MM.1S (cell line): ENCODE measurements around the gene TMED5.

Experiments
- DNase-seq: peaks from one replicate; pipeline ENCODE4 v3.0.0-alpha.2; 2015
- H2AFZ ChIP-seq: fragments of 300-600 bp; sonication (generic); 2 replicates; pipeline ENCODE4 v1.6.0; 2016; ENCODE audit warnings: antibody characterized with exemption, low read length
- H3F3A ChIP-seq: fragments of 300-600 bp; sonication (generic); 2 replicates; pipeline ENCODE4 v1.6.1; 2016; ENCODE audit warnings: mild to moderate bottlenecking, antibody characterized with exemption, low read length, moderate library complexity, mixed read lengths; ENCODE audit not compliant: insufficient read depth
- H3K27ac ChIP-seq: fragments of 300-600 bp; sonication (generic); 2 replicates; pipeline ENCODE4 v1.5.1; 2016; ENCODE audit warnings: mild to moderate bottlenecking, low read length
- H3K27me3 ChIP-seq: fragments of 300-600 bp; sonication (generic); replicated peaks from 2 replicates; pipeline ENCODE4 v1.6.0; 2016; ENCODE audit warnings: low read length; ENCODE audit not compliant: insufficient read depth
- H3K36me3 ChIP-seq: fragments of 300-600 bp; sonication (generic); replicated peaks from 2 replicates; pipeline ENCODE4 v1.6.1; 2016; ENCODE audit warnings: mild to moderate bottlenecking, low read length, mixed read lengths; ENCODE audit not compliant: insufficient read depth
- H3K4me1 ChIP-seq: fragments of 300-600 bp; sonication (generic); 2 replicates; pipeline ENCODE4 v1.6.1; 2016; ENCODE audit warnings: low read length, mixed read lengths
- H3K4me2 ChIP-seq: fragments of 300-600 bp; sonication (generic); 2 replicates; pipeline ENCODE4 v1.6.0; 2016; ENCODE audit warnings: low read depth, low read length
- H3K4me3 ChIP-seq: fragments of 300-600 bp; sonication (generic); 2 replicates; pipeline ENCODE4 v1.5.1; 2016; ENCODE audit warnings: low read length, mixed read lengths
- H3K79me2 ChIP-seq: fragments of 300-600 bp; sonication (generic); 2 replicates; pipeline ENCODE4 v1.6.1; 2016; ENCODE audit warnings: mixed run types, low read length, mixed read lengths
- H3K9ac ChIP-seq: fragments of 300-600 bp; sonication (generic); 2 replicates; pipeline ENCODE4 v1.6.1; 2016; ENCODE audit warnings: low read length, mixed read lengths
- H3K9me2 ChIP-seq: fragments of 300-600 bp; sonication (generic); replicated peaks from 2 replicates; pipeline ENCODE4 v1.6.1; 2016; ENCODE audit warnings: mild to moderate bottlenecking, low read length, mixed read lengths; ENCODE audit not compliant: insufficient read depth
- H3K9me3 ChIP-seq: fragments of 300-600 bp; sonication (generic); replicated peaks from 2 replicates; pipeline ENCODE4 v1.6.1; 2016; ENCODE audit warnings: mild to moderate bottlenecking, low read length, mixed read lengths; ENCODE audit not compliant: insufficient read depth
- H4K20me1 ChIP-seq: fragments of 300-600 bp; sonication (generic); 2 replicates; pipeline ENCODE4 v1.6.1; 2016; ENCODE audit warnings: mild to moderate bottlenecking, low read length, moderate library complexity, mixed read lengths; ENCODE audit not compliant: insufficient read depth
- CTCF ChIP-seq: fragments of 300-600 bp; sonication (generic); IDR thresholded peaks from 2 replicates; pipeline ENCODE4 v1.5.1; 2016; ENCODE audit warnings: antibody characterized with exemption, low read length, mixed read lengths
- EZH2 ChIP-seq: fragments of 300-600 bp; sonication (generic); optimal IDR thresholded peaks from 2 replicates; pipeline ENCODE3; 2017; ENCODE audit warnings: low read depth, mild to moderate bottlenecking, antibody characterized with exemption, low read length, mixed read lengths
- EZH2phosphoT487 ChIP-seq: fragments of 300-600 bp; sonication (generic); IDR thresholded peaks from 2 replicates; pipeline ENCODE4 v1.6.1; 2018; ENCODE audit warnings: antibody characterized with exemption, low read length

The TMED5 gene

GRCh38 chr1:93194231-93194990, 14.2 kb upstream of the TMED5 start:
- Histone ChIP-seq H3K4me1 (no peaks in the 10 kb centered on the region), H3K27me3 (no peaks in the 10 kb centered on the region), H3K27ac (no peak overlapping the region), H3K4me3 (no peak overlapping the region), H3K79me2 (no peaks in the 10 kb centered on the region), H3K9me3 (no peaks in the 10 kb centered on the region), H3K4me2 (no peak overlapping the region), H2AFZ (no peak overlapping the region), H3K9ac (no peak overlapping the region), H3K36me3 (no peaks in the 10 kb centered on the region), H3F3A (no peaks in the 10 kb centered on the region), H3K9me2 (no peaks in the 10 kb centered on the region), H4K20me1 (no peaks in the 10 kb centered on the region)
- TF ChIP-seq CTCF: no peak
- no peak for TF ChIP-seq EZH2phosphoT487
- TF ChIP-seq EZH2: no peak
- no peak for DNase-seq

GRCh38 chr1:93190432-93190831, 10.2 kb upstream of the TMED5 start:
- no peaks in the 10 kb centered on the region for H3K9me2 ChIP-seq
- H3K79me2 ChIP-seq: no peaks in the 10 kb centered on the region
- H3K4me2 ChIP-seq: no peak overlapping the region
- no peaks in the 10 kb centered on the region for H3K27me3 ChIP-seq
- H3K9ac ChIP-seq: no peak overlapping the region
- no peak overlapping the region for H3K4me3 ChIP-seq
- no peak for DNase-seq
- H4K20me1 ChIP-seq: no peaks in the 10 kb centered on the region
- no peak overlapping the region for H3K27ac ChIP-seq
- H3K9me3 ChIP-seq: no peaks in the 10 kb centered on the region
- H3F3A ChIP-seq: no peaks in the 10 kb centered on the region
- TF ChIP-seq EZH2phosphoT487: no peak
- no peak for TF ChIP-seq CTCF
- TF ChIP-seq EZH2: no peak
- H3K36me3 ChIP-seq: no peaks in the 10 kb centered on the region
- H3K4me1 ChIP-seq: no peaks in the 10 kb centered on the region
- H2AFZ ChIP-seq: no peak overlapping the region

GRCh38 chr1:93186667-93187066, 6.5 kb upstream of the TMED5 start:
- TF ChIP-seq EZH2phosphoT487: no peak
- no peak for TF ChIP-seq EZH2
- no peak for TF ChIP-seq CTCF
- H3K9me2 ChIP-seq: no peaks in the 10 kb centered on the region
- H3K79me2 ChIP-seq: peaks cover 9% of the 10 kb centered on the region
- no peaks in the 10 kb centered on the region for H3K9me3 ChIP-seq
- no peak overlapping the region for H3K4me2 ChIP-seq
- no peaks in the 10 kb centered on the region for H3K4me1 ChIP-seq
- no peak overlapping the region for H2AFZ ChIP-seq
- DNase-seq: no peak
- H3K36me3 ChIP-seq: no peaks in the 10 kb centered on the region
- no peaks in the 10 kb centered on the region for H3K27me3 ChIP-seq
- no peak overlapping the region for H3K4me3 ChIP-seq
- H3K9ac ChIP-seq: no peak overlapping the region
- H4K20me1 ChIP-seq: no peaks in the 10 kb centered on the region
- no peaks in the 10 kb centered on the region for H3F3A ChIP-seq
- H3K27ac ChIP-seq: no peak overlapping the region
